VCaP (cell line): Measurements from ENCODE around the gene IGSF22.

ENCODE experiments used
- H3K27ac ChIP-seq: fragments of 450-650 bp; 2 replicates; pipeline ENCODE4 v1.5.1; 2017
- TF ChIP-seq, protein P1 (sequence below): fragments of 450-650 bp; conservative IDR thresholded peaks from 2 replicates; pipeline ENCODE4 v1.5.1; 2017; ENCODE audit warnings: mild to moderate bottlenecking, moderate library complexity

Gene IGSF22

DNA sequence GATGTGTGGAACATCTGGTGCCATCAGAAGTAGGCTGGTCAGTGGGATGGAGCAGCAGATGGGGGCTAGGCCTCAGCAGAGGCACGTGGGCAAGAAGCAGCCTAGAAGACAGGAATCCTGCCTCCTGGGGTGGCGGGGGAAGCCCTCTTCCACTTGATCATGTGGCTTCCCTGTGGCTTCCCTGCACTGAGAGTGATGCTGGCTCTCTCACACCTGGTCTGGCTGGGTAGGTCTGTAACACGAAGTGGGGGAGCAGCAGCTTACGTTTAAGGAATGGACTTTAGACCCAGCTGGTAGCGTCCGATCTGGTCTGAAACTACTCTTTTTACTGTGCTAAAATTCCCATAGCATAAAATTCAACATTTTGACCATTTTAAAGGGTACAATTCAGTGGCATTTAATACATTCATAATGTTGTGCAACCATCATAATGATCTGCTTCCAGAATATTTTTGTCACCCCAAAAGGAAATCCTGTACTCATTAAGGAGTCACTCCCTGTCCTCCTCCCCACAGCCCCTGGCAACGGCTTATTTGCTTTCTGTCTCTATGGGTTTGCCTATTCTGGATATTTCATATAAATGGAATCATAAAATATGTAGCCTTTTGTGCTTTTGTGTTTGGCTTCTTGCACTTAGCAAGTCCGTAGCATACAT lies 43.9 kb upstream of the IGSF22 start:
- no peak overlapping the region for H3K27ac ChIP-seq
- TF ChIP-seq, protein P1, sequence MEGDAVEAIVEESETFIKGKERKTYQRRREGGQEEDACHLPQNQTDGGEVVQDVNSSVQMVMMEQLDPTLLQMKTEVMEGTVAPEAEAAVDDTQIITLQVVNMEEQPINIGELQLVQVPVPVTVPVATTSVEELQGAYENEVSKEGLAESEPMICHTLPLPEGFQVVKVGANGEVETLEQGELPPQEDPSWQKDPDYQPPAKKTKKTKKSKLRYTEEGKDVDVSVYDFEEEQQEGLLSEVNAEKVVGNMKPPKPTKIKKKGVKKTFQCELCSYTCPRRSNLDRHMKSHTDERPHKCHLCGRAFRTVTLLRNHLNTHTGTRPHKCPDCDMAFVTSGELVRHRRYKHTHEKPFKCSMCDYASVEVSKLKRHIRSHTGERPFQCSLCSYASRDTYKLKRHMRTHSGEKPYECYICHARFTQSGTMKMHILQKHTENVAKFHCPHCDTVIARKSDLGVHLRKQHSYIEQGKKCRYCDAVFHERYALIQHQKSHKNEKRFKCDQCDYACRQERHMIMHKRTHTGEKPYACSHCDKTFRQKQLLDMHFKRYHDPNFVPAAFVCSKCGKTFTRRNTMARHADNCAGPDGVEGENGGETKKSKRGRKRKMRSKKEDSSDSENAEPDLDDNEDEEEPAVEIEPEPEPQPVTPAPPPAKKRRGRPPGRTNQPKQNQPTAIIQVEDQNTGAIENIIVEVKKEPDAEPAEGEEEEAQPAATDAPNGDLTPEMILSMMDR = no peak

DNA sequence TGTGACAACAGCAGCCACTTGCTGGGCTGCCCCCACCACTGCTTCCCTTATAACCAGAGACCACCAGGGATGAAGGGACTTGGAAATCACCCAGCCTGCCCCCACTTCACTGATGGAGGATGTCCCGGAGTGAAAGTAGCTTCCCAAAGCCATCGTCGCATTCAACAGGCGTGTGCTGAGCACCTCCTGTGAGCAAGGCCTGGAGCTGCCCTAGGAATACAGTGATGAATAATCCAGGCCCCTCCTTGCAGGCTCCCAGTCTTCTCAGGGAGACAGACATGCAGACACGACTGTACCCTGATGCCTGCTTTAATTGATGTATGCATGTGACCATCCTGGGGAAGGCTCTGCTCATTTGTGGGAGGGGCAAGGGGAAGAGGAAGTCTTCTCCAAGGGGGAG lies 43.0 kb upstream of the IGSF22 start:
- no peak overlapping the region for H3K27ac ChIP-seq

DNA sequence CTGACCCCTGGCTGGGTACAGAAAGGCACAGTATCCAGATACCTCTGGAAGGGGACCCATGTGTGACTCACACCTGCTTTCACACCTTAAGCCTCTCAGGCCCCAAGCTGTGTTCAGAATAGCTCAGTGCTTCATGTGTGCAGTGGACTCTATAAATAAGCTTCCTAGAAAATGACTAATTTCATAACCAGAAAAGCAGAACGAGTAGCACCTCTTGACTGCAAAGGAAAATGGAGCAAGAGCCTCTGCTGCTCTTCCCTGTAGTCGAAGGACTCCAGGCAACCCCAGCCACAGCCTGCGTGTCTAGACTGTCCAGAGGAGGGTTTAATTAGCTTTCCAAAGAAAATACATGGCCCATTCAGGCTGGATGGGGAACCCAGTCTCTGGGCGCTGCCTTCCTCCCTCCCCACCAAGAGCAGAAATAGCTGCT lies 42.5 kb upstream of the IGSF22 start:
- no peak overlapping the region for H3K27ac ChIP-seq
- TF ChIP-seq, protein P1 = no peak

More for the DNA sequence above, 43.0 kb upstream of the IGSF22 start:
- TF ChIP-seq, protein P1 = no peak

DNA sequence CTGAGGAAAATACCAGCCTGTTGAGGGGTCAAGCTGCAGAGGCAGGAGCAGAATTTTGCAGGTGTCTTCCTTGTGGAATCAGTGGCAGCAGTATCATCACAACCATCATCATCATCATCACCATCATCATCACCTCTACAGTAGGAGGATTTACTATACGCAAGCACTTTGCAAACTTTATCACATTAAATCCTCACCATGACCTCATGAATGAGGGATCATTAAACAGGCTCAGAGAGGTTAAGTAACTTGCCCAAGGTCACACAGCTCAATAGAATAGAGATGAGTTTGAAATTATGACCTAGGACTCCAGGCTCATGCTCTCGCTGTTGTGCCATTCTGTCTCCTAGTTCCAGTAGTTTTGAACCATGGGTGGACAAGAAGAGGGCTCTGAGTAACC lies 40.0 kb upstream of the IGSF22 start:
- TF ChIP-seq, protein P1 = no peak
- no peak overlapping the region for H3K27ac ChIP-seq

DNA sequence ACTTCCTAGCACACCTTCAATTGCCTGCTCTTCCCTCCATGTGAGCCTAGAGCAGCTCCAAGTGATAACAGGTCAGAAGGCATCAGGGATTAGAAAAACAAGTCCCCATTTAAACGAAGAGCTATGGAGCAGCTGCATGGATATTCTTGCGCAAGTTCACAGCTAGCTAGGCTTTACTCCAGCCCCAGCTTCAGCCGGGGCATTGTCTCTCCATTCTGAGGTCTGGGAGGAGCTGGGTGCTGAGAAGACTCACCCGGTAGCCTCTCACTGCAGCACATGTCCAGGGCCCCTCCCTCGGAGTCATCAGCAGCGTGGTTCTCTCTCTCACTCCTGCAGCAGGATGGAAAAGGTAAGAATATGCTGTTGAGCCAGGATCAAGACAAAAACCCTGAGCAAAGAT lies 39.6 kb upstream of the IGSF22 start:
- TF ChIP-seq, protein P1 = no peak
- H3K27ac ChIP-seq = no peak overlapping the region

DNA sequence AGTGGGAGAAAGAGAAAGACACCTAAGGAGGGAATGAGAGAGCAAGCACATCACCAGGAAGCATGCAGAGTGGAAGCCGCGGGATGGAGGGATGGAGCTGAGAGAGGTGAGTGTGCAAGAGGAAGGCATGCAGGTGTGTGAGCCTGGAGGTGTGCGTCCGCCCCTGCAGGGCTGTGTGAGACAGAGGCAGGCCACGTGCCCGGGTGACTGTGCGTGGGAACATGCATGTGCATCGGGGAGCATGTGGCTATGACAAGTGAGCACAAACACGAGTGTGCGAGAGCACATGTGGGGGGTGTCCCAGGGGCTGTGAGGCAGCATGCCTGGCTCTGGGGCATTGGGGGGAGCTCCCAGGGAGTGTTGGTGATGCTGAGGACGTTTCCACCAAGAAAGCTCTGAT lies 35.8 kb upstream of the IGSF22 start:
- no peak overlapping the region for H3K27ac ChIP-seq
- TF ChIP-seq, protein P1 = no peak

DNA sequence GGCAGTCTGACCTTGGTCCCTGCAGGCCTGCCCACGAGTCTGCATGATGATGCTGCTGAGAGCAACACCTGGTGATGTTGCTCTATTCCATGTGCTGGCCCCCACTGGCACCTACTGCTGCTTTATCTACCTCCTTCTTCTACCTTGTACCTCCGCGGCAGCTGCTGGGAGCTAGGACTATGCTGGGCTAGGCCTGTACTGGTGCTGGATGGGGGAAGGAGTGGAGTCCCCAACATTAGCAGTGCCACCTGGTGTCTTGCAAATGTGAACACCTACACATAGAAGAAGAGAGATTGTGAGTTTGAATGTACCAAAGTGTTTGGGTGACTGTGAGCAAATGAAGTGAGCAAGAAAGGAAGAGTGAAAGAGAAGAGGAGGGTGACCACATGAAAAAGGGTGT lies 35.2 kb upstream of the IGSF22 start:
- TF ChIP-seq, protein P1 = no peak
- H3K27ac ChIP-seq = no peak overlapping the region
